Hypothalamus (tissue), 51 donors: ENCODE data around the gene DTNBP1.

Experiments
- DNase-seq, 51 donors: peaks; one replicate each; lab custom pipeline; 2025; lab: John Stamatoyannopoulos, UW

Gene DTNBP1

GRCh38 chr6:15504581-15505350, 158.1 kb downstream of the DTNBP1 start:
- DNase-seq: peak in 49 of 51 donors; percentile 14 to 91 (median 69)

GRCh38 chr6:15504040-15504495, 158.8 kb downstream of the DTNBP1 start:
- DNase-seq: peak in 28 of 51 donors; percentile 9 to 70 (median 40)

- no peak for DNase-seq
Observed at GRCh38 chr6:15503346-15503680, 159.5 kb downstream of the DTNBP1 start.

GRCh38 chr6:15502446-15503345, 160.1 kb downstream of the DTNBP1 start:
- peak in 8 of 51 donors; percentile 22 to 48 (median 36) for DNase-seq

- peak in 40 of 51 donors; percentile 7 to 85 (median 66) for DNase-seq
Observed at GRCh38 chr6:15501826-15502445, 160.9 kb downstream of the DTNBP1 start.

GRCh38 chr6:15500901-15501825, 161.7 kb downstream of the DTNBP1 start:
- DNase-seq: peak in 1 of 51 donors; percentile 23

- DNase-seq: no peak
Observed at GRCh38 chr6:15500078-15500740, 162.6 kb downstream of the DTNBP1 start.

GRCh38 chr6:15499591-15499990, 163.2 kb downstream of the DTNBP1 start:
- no peak for DNase-seq

GRCh38 chr6:15499125-15499524, 163.7 kb downstream of the DTNBP1 start:
- no peak for DNase-seq

- DNase-seq: no peak
Observed at GRCh38 chr6:15498640-15499039, 164.2 kb downstream of the DTNBP1 start.

GRCh38 chr6:15496345-15497131, 166.3 kb downstream of the DTNBP1 start:
- no peak for DNase-seq

GRCh38 chr6:15495375-15495901, 167.4 kb downstream of the DTNBP1 start:
- DNase-seq: no peak

GRCh38 chr6:15493437-15494168, 169.2 kb downstream of the DTNBP1 start:
- no peak for DNase-seq

- no peak for DNase-seq
Observed at GRCh38 chr6:15491986-15492269, 170.9 kb downstream of the DTNBP1 start.

GRCh38 chr6:15491255-15491985, 171.4 kb downstream of the DTNBP1 start:
- peak in 49 of 51 donors; percentile 16 to 91 (median 63) for DNase-seq

GRCh38 chr6:15490242-15491100, 172.4 kb downstream of the DTNBP1 start:
- DNase-seq: no peak
